ENCODE data around the gene C6orf120. TPM values are rescaled to one million over a fixed set of nuclear protein-coding genes. Genes with fewer than 3 reads are reported as not detected.

The C6orf120 gene
- total and polyA plus RNA-seq, 2 experiments from 2014 or later: 37.9 to 58.8 TPM

DNA sequence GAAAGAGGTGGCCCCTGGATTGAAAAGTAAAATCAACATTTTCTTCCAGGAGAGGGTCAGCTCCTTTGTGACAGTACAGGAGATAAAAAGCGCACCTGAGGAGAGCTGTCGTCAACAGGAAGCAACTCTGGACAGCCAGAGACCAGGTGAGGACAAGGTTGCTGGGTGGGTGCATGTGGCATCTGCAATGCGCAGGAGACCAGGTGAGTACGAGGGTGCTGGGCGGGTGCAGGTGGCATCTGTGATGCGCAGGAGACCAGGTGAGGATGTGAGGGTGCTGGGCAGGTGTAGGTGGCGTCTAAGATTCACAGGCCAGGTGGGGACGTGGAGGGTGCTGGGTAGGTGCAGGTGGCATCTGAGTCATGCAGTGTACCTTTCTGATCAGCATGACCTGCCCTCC, 38.5 kb upstream of the C6orf120 start:
- TF ChIP-seq, protein P1, sequence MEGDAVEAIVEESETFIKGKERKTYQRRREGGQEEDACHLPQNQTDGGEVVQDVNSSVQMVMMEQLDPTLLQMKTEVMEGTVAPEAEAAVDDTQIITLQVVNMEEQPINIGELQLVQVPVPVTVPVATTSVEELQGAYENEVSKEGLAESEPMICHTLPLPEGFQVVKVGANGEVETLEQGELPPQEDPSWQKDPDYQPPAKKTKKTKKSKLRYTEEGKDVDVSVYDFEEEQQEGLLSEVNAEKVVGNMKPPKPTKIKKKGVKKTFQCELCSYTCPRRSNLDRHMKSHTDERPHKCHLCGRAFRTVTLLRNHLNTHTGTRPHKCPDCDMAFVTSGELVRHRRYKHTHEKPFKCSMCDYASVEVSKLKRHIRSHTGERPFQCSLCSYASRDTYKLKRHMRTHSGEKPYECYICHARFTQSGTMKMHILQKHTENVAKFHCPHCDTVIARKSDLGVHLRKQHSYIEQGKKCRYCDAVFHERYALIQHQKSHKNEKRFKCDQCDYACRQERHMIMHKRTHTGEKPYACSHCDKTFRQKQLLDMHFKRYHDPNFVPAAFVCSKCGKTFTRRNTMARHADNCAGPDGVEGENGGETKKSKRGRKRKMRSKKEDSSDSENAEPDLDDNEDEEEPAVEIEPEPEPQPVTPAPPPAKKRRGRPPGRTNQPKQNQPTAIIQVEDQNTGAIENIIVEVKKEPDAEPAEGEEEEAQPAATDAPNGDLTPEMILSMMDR (IDR thresholded peaks at IDR 0.05; ENCODE audit: poor library complexity): no peak
- TF ChIP-seq EZH2 (IDR thresholded peaks at IDR 0.05; ENCODE audit: borderline replicate concordance) (no peak), EZH2phosphoT487 (IDR thresholded peaks at IDR 0.05; ENCODE audit: low read depth, severe bottlenecking, unreplicated experiment) (no peak)
- Histone ChIP-seq H3K4me2 (no peak overlapping the region), H4K20me1 (ENCODE audit: insufficient read depth, poor library complexity, severe bottlenecking) (no peaks in the 10 kb centered on the region), H3K79me2 (no peaks in the 10 kb centered on the region), H3K4me3 (no peak overlapping the region), H3K9me3 (ENCODE audit: low read depth) (no peaks in the 10 kb centered on the region), H3K27ac (no peak overlapping the region), H3K4me1 (ENCODE audit: insufficient read depth) (no peaks in the 10 kb centered on the region), H2AFZ (no peak overlapping the region), H3K36me3 (replicated peaks; ENCODE audit: insufficient read depth, low read depth) (no peaks in the 10 kb centered on the region), H3K9me2 (replicated peaks; ENCODE audit: insufficient read depth) (no peaks in the 10 kb centered on the region), H3K27me3 (no peaks in the 10 kb centered on the region)
- WGBS (ENCODE audit: low lambda C conversion rate, missing lambda C conversion rate): 98% methylated on average over 8 of the region's 8 CpGs
- DNase-seq (ENCODE audit: low spot score): no peak

DNA sequence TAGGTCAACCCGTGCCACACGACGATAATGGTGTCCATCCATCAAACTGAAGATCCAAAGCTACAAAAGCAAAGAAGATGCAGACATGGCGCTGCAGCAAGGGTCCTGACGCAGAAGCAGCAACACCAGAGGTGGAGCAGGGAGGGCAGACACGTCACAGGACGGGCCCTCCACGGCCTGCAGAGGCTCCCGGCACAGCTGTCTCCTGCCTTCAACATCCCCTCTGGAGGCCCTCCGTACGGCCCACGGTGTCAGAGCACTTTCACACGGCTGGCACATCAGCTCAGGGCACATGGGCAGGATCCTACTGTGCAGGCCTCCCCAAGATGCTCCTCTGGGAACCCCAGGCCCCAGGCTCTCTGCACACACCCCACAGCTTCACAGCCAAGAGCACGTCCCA, 37.7 kb upstream of the C6orf120 start:
- no peaks in the 10 kb centered on the region for H3K79me2 ChIP-seq
- H3K9me2 ChIP-seq (replicated peaks; ENCODE audit: insufficient read depth): no peaks in the 10 kb centered on the region
- no peaks in the 10 kb centered on the region for H3K27me3 ChIP-seq
- H3K36me3 ChIP-seq (replicated peaks; ENCODE audit: insufficient read depth, low read depth): no peaks in the 10 kb centered on the region
- H3K9me3 ChIP-seq (ENCODE audit: low read depth): no peaks in the 10 kb centered on the region
- no peak overlapping the region for H3K4me3 ChIP-seq
- H3K4me2 ChIP-seq: no peak overlapping the region
- 95% methylated on average over 14 of the region's 14 CpGs for WGBS (ENCODE audit: low lambda C conversion rate, missing lambda C conversion rate)
- no peak overlapping the region for H3K27ac ChIP-seq
- no peaks in the 10 kb centered on the region for H3K4me1 ChIP-seq (ENCODE audit: insufficient read depth)
- H2AFZ ChIP-seq: no peak overlapping the region
- H4K20me1 ChIP-seq (ENCODE audit: insufficient read depth, poor library complexity, severe bottlenecking): no peaks in the 10 kb centered on the region
- no peak for DNase-seq (ENCODE audit: low spot score)
- TF ChIP-seq EZH2 (IDR thresholded peaks at IDR 0.05; ENCODE audit: borderline replicate concordance) (no peak), EZH2phosphoT487 (IDR thresholded peaks at IDR 0.05; ENCODE audit: low read depth, severe bottlenecking, unreplicated experiment) (no peak)
- TF ChIP-seq, protein P1 (IDR thresholded peaks at IDR 0.05; ENCODE audit: poor library complexity): no peak

DNA sequence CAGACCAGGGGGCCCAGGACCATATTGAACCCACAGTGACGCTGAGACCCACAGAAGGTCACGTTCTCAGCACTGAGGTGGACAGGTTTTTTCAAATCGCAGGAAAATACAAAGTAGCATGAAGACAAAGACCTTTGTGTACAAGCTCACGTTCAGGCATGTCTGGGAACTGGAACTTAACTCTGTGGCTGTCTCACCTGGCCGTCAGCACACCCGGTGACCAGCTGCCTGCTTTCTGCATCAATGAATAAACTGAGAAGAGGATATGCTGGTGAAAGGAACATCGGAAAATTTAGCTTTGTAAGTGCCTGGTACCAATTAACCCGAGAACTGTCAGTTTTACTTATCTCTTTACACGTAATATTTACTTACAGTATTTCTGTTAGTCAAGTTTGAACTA, 36.6 kb upstream of the C6orf120 start:
- Histone ChIP-seq H3K27ac (no peak overlapping the region), H3K4me1 (ENCODE audit: insufficient read depth) (no peaks in the 10 kb centered on the region), H3K79me2 (no peaks in the 10 kb centered on the region), H4K20me1 (ENCODE audit: insufficient read depth, poor library complexity, severe bottlenecking) (no peaks in the 10 kb centered on the region), H3K27me3 (no peaks in the 10 kb centered on the region), H3K36me3 (replicated peaks; ENCODE audit: insufficient read depth, low read depth) (no peaks in the 10 kb centered on the region), H2AFZ (no peak overlapping the region), H3K9me2 (replicated peaks; ENCODE audit: insufficient read depth) (no peaks in the 10 kb centered on the region), H3K9me3 (ENCODE audit: low read depth) (no peaks in the 10 kb centered on the region), H3K4me3 (no peak overlapping the region), H3K4me2 (no peak overlapping the region)
- TF ChIP-seq, protein P1 (IDR thresholded peaks at IDR 0.05; ENCODE audit: poor library complexity): no peak
- TF ChIP-seq EZH2phosphoT487 (IDR thresholded peaks at IDR 0.05; ENCODE audit: low read depth, severe bottlenecking, unreplicated experiment) (no peak), EZH2 (IDR thresholded peaks at IDR 0.05; ENCODE audit: borderline replicate concordance) (no peak)
- DNase-seq (ENCODE audit: low spot score): no peak
- WGBS (ENCODE audit: low lambda C conversion rate, missing lambda C conversion rate): 90% methylated on average over 9 of the region's 9 CpGs

DNA sequence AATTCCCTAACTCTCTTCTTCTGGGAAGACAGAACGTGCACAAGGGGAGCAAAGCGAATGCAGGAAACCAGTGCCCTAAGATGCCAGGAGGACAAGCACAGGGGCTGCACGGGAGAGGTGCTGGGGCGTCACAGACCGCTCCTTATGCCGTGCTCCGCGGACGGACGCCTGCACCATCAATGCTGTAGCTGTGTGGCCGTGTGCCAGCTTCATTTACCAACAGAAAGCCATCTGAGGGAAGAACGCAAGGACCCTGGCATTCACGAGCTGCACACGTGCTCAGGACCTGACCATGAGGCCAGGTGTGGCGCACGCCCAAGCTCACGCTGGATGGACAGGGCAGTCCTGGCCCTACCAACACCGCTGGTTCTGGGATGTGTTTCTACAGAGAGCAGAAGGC, 35.5 kb upstream of the C6orf120 start:
- H2AFZ ChIP-seq: no peak overlapping the region
- no peak overlapping the region for H3K27ac ChIP-seq
- H4K20me1 ChIP-seq (ENCODE audit: insufficient read depth, poor library complexity, severe bottlenecking): no peaks in the 10 kb centered on the region
- no peaks in the 10 kb centered on the region for H3K27me3 ChIP-seq
- H3K36me3 ChIP-seq (replicated peaks; ENCODE audit: insufficient read depth, low read depth): no peaks in the 10 kb centered on the region
- no peaks in the 10 kb centered on the region for H3K9me2 ChIP-seq (replicated peaks; ENCODE audit: insufficient read depth)
- no peak overlapping the region for H3K4me3 ChIP-seq
- no peaks in the 10 kb centered on the region for H3K79me2 ChIP-seq
- no peak for DNase-seq (ENCODE audit: low spot score)
- no peaks in the 10 kb centered on the region for H3K4me1 ChIP-seq (ENCODE audit: insufficient read depth)
- no peaks in the 10 kb centered on the region for H3K9me3 ChIP-seq (ENCODE audit: low read depth)
- no peak overlapping the region for H3K4me2 ChIP-seq
- 99% methylated on average over 18 of the region's 18 CpGs for WGBS (ENCODE audit: low lambda C conversion rate, missing lambda C conversion rate)
- no peak for TF ChIP-seq EZH2 (IDR thresholded peaks at IDR 0.05; ENCODE audit: borderline replicate concordance)
- no peak for TF ChIP-seq EZH2phosphoT487 (IDR thresholded peaks at IDR 0.05; ENCODE audit: low read depth, severe bottlenecking, unreplicated experiment)
